ENCODE measurements around the gene CCDC188.

Gene CCDC188

DNA sequence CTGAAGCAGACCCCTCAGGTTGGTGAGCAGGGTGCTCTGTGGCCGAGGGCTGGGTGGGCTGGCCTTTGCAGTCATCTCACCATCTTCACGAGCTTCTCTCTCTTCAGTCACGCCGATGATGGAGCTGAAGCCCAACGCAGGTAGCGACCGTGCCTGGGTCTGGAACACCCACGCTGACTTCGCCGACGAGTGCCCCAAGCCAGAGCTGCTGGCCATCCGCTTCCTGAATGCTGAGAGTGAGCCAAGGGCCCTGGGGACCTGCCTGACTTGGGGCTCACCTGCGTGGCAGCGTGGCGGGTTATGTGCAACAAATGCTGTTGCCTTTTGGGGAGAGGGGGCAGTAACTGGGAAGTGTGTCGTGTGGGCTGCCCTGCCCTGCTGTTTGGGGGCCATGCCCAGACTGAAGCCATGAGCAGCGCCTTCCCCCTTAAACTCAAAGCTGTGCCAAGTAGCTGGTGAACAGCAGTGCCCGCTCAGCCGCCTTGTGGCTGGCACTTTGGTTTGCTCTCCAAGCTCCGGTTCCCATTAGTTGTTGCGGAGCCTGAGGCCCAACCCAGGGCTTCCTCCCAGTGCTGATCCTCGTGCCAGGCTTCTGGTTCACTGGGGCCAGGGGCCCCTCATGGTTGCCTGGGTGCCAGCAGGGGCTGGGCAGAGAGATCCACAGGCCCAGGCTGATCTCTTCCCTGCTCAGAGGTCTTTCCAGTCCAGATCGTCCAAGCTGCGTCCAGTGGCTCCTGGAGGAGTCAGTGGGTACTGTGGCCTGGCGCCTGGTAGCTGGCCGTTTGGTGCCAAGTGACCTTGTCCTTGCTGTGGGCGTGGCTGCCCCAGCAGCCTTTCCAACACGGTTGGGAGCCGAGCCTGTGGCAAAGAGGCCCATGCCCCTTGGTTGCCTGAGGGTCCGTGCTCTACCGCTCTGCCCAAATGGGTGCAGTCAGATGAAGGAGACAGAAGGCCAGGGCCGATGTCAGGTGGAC, 25.4 kb downstream of the CCDC188 start:
- no peak overlapping the region for H3K27ac ChIP-seq (ENCODE audit: insufficient read depth in 1 of 2, low read depth in 1 of 2, low read length in 2 of 2, poor library complexity in 1 of 2, severe bottlenecking in 2 of 2)
- ChIA-PET CTCF (interaction anchor here (0.7 kb wide), 1 partner anchor 7 kb away, joined by 3 read pairs; no protein-coding TSS in a partner anchor), POLR2A (no interaction called here)
- H3K36me3 ChIP-seq (ENCODE audit: control insufficient read depth in 4 of 4, insufficient read depth in 4 of 4, low read length in 3 of 4), result peaks cover 8 to 69% (median 50%) of the 10 kb centered on the region in 4 experiments
- DNase-seq, result no peak
- 95% methylated on average over 29 of the region's 32 CpGs for WGBS (ENCODE audit: insufficient coverage)
- no peak overlapping the region for H3K4me3 ChIP-seq (ENCODE audit: control insufficient read depth in 1 of 7, extremely low read depth in 1 of 7, insufficient read depth in 4 of 7, low read depth in 2 of 7, low read length in 6 of 7)
- no peaks in the 10 kb centered on the region for H3K27me3 ChIP-seq (replicated peaks in 2 of 5; ENCODE audit: control insufficient read depth in 4 of 5, insufficient read depth in 5 of 5, low read length in 4 of 5)
- H3K9me3 ChIP-seq (ENCODE audit: control extremely low read depth in 1 of 5, control insufficient read depth in 4 of 5, insufficient read depth in 2 of 5, low read depth in 1 of 5, low read length in 4 of 5), result no peaks in the 10 kb centered on the region
- H3K4me1 ChIP-seq (ENCODE audit: control extremely low read depth in 1 of 4, control insufficient read depth in 4 of 4, insufficient read depth in 4 of 4, low read length in 3 of 4), result peaks cover 0 to 8% (median 4%) of the 10 kb centered on the region in 4 experiments

DNA sequence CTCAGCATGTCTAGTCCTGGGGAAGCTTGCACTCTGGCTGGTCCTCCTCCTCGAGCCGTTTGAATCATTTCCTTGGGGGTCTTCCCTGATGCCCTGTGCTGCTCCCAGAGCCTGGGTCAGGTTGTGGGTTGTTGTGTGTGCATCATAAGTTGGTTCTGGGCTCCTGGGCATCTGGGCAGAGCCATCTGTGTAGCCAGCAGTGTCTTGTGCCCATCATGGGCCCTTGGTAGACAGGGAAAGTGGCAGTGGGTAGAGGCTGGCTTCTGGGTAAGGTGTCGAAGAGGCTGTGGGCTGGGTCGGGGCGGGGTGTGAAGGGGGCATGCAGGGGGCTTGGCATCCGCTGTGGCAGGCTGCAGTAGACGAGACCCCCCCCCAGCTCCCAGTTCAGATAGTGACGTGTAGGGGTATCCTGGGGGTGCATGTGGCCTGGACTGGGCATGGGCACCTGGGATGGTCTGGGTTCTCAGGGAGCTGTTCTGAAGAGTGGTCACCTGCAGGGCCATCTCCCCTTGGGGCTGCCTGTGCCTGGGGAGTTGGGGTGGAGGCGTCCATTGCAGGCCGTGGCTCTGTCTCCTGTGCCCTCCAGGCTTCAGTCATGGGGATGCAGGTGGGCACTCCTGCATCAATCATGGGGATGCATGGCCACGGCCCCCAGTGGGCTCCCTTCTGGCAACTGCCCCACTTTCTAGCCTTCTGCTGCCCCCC, 26.6 kb downstream of the CCDC188 start:
- H3K27me3 ChIP-seq (replicated peaks in 2 of 5; ENCODE audit: control insufficient read depth in 4 of 5, insufficient read depth in 5 of 5, low read length in 4 of 5), result no peaks in the 10 kb centered on the region
- H3K36me3 ChIP-seq (ENCODE audit: control insufficient read depth in 4 of 4, insufficient read depth in 4 of 4, low read length in 3 of 4), result peaks cover 12 to 81% (median 60%) of the 10 kb centered on the region in 4 experiments
- DNase-seq, result no peak
- peaks cover 0 to 4% (median 2%) of the 10 kb centered on the region in 4 experiments for H3K4me1 ChIP-seq (ENCODE audit: control extremely low read depth in 1 of 4, control insufficient read depth in 4 of 4, insufficient read depth in 4 of 4, low read length in 3 of 4)
- ChIA-PET POLR2A (no interaction called here), CTCF (interaction anchor here (1.0 kb wide), 1 partner anchor 23 kb away, joined by 3 read pairs; no protein-coding TSS in a partner anchor)
- no peaks in the 10 kb centered on the region for H3K9me3 ChIP-seq (ENCODE audit: control extremely low read depth in 1 of 5, control insufficient read depth in 4 of 5, insufficient read depth in 2 of 5, low read depth in 1 of 5, low read length in 4 of 5)
- no peak overlapping the region for H3K4me3 ChIP-seq (ENCODE audit: control insufficient read depth in 1 of 7, extremely low read depth in 1 of 7, insufficient read depth in 4 of 7, low read depth in 2 of 7, low read length in 6 of 7)
- WGBS (ENCODE audit: insufficient coverage), result 92% methylated on average over 5 of the region's 11 CpGs
- no peak overlapping the region for H3K27ac ChIP-seq (ENCODE audit: insufficient read depth in 1 of 2, low read depth in 1 of 2, low read length in 2 of 2, poor library complexity in 1 of 2, severe bottlenecking in 2 of 2)

DNA sequence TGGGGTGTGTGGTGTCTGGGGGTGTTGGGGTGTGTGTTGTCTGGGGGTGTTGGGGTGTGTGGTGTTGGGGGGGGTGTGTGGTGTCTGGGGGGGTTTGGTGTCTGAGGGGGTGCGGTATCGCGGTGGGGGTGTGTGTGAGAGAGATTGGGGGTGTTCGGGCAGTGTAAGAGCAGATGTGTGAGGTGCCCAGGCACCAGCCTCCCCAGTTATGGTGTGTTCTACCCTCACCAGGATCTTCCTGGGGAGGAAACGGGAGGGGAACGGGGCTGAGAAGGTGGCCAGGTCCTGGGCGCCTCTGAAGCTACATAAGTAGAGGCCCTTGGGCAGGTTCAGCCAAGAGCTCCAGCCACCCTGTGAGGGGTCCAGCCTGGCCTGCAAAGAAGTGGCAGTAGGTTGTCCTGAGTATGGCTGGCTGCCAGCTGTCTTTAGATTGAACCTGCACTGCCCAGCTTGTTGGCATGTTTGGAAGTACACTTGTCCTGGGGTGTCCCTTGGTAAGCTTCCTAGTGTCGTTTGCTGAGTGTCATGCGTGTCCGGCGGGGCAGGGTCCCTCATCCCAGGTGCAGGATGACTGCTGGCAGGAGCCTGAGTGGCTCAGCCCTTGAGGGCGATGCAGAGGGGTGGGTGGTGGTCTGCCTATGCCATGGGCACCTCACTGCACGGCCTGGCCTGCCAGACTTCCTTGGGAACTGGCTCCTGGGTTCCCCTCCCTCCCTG, 27.3 kb downstream of the CCDC188 start:
- Histone ChIP-seq H3K9me3 (ENCODE audit: control extremely low read depth in 1 of 5, control insufficient read depth in 4 of 5, insufficient read depth in 2 of 5, low read depth in 1 of 5, low read length in 4 of 5) (no peaks in the 10 kb centered on the region), H3K36me3 (ENCODE audit: control insufficient read depth in 4 of 4, insufficient read depth in 4 of 4, low read length in 3 of 4) (peaks cover 12 to 86% (median 60%) of the 10 kb centered on the region in 4 experiments), H3K4me1 (ENCODE audit: control extremely low read depth in 1 of 4, control insufficient read depth in 4 of 4, insufficient read depth in 4 of 4, low read length in 3 of 4) (peaks cover 5 to 10% (median 8%) of the 10 kb centered on the region in 4 experiments), H3K27me3 (replicated peaks in 2 of 5; ENCODE audit: control insufficient read depth in 4 of 5, insufficient read depth in 5 of 5, low read length in 4 of 5) (no peaks in the 10 kb centered on the region), H3K27ac (ENCODE audit: insufficient read depth in 1 of 2, low read depth in 1 of 2, low read length in 2 of 2, poor library complexity in 1 of 2, severe bottlenecking in 2 of 2) (no peak overlapping the region), H3K4me3 (ENCODE audit: control insufficient read depth in 1 of 7, extremely low read depth in 1 of 7, insufficient read depth in 4 of 7, low read depth in 2 of 7, low read length in 6 of 7) (no peak overlapping the region)
- POLR2A ChIA-PET, result no interaction called here
- 93% methylated on average over 10 of the region's 13 CpGs for WGBS (ENCODE audit: insufficient coverage)
- CTCF ChIA-PET, result interaction anchor here (1.0 kb wide), 1 partner anchor 22 kb away, joined by 3 read pairs; no protein-coding TSS in a partner anchor
- DNase-seq, result no peak

DNA sequence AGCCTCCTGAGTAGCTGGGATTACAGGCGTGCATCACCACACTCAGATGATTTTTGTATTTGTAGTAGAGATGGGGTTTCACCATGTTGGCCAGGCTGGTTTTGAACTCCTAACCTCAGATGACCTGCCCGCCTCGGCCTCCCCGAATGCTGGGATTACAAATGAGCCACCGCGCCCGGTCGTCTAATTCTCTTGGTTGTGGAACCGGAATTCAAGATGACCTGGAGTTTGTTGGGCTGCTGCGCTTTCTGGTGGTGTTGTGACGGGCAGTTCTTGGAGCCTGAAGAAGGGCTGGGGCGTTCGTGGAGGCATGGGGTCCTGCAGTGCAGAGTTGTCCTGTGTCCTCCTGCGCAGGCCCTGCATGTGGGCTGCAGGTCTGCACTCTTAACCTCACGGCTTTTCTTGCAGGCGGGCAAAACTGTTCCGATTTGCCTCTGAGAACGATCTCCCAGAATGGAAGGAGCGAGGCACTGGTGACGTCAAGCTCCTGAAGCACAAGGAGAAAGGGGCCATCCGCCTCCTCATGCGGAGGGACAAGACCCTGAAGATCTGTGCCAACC, 28.9 kb downstream of the CCDC188 start:
- Histone ChIP-seq H3K27me3 (replicated peaks in 2 of 5; ENCODE audit: control insufficient read depth in 4 of 5, insufficient read depth in 5 of 5, low read length in 4 of 5) (no peaks in the 10 kb centered on the region), H3K4me1 (ENCODE audit: control extremely low read depth in 1 of 4, control insufficient read depth in 4 of 4, insufficient read depth in 4 of 4, low read length in 3 of 4) (peaks cover 10 to 17% (median 15%) of the 10 kb centered on the region in 4 experiments), H3K9me3 (ENCODE audit: control extremely low read depth in 1 of 5, control insufficient read depth in 4 of 5, insufficient read depth in 2 of 5, low read depth in 1 of 5, low read length in 4 of 5) (no peaks in the 10 kb centered on the region), H3K36me3 (ENCODE audit: control insufficient read depth in 4 of 4, insufficient read depth in 4 of 4, low read length in 3 of 4) (peaks cover 9 to 74% (median 53%) of the 10 kb centered on the region in 4 experiments), H3K4me3 (ENCODE audit: control insufficient read depth in 1 of 7, extremely low read depth in 1 of 7, insufficient read depth in 4 of 7, low read depth in 2 of 7, low read length in 6 of 7) (no peak overlapping the region), H3K27ac (ENCODE audit: insufficient read depth in 1 of 2, low read depth in 1 of 2, low read length in 2 of 2, poor library complexity in 1 of 2, severe bottlenecking in 2 of 2) (no peak overlapping the region)
- 94% methylated on average over 21 of the region's 22 CpGs for WGBS (ENCODE audit: insufficient coverage)
- CTCF ChIA-PET, result no interaction called here
- POLR2A ChIA-PET, result no interaction called here
- DNase-seq, result no peak

DNA sequence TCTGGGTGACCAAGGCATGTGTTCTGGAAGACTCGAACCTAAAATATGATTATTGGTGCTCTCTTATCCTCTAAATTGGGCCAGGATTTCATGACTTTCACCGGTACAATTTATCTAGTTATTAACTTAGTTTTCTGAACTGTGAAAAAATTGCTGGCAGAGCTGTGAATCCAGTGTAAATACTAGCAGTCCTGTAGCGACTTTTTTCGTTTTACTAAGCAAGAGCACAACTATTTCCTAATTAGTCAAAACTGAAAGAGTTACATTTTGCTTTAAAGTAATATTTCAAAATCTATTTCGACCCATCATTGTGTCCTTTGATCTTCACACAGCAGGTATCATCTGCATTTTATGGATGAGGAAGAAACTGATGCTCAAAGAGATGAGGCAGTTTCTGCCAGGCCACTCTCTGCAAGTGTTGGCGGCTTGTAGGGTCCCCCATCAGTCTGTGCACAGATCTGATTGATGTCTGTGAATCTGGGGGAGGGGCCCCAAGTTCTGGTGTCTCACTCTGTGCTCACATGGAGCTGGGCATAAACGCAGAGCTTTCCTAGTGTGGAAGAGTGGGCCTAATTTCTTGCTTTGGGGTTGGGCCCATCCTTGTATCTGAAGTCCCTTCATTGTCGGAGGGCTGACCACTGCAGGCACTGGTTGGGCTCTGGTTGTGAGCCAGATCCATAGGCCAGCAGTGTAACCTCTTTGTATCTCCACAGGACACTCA, 32.4 kb downstream of the CCDC188 start:
- Histone ChIP-seq H3K27ac (ENCODE audit: insufficient read depth in 1 of 2, low read depth in 1 of 2, low read length in 2 of 2, poor library complexity in 1 of 2, severe bottlenecking in 2 of 2) (peak overlapping the region; percentile 50 to 93), H3K9me3 (ENCODE audit: control extremely low read depth in 1 of 5, control insufficient read depth in 4 of 5, insufficient read depth in 2 of 5, low read depth in 1 of 5, low read length in 4 of 5) (no peaks in the 10 kb centered on the region), H3K4me1 (ENCODE audit: control extremely low read depth in 1 of 4, control insufficient read depth in 4 of 4, insufficient read depth in 4 of 4, low read length in 3 of 4) (peaks cover 10 to 29% (median 27%) of the 10 kb centered on the region in 4 experiments), H3K36me3 (ENCODE audit: control insufficient read depth in 4 of 4, insufficient read depth in 4 of 4, low read length in 3 of 4) (peaks cover 4 to 64% (median 42%) of the 10 kb centered on the region in 4 experiments), H3K27me3 (replicated peaks in 2 of 5; ENCODE audit: control insufficient read depth in 4 of 5, insufficient read depth in 5 of 5, low read length in 4 of 5) (no peaks in the 10 kb centered on the region), H3K4me3 (ENCODE audit: control insufficient read depth in 1 of 7, extremely low read depth in 1 of 7, insufficient read depth in 4 of 7, low read depth in 2 of 7, low read length in 6 of 7) (peak overlapping the region in 6 of 7 experiments; percentile 63 to 98 (median 82))
- CTCF ChIA-PET, result interaction anchor here (0.9 to 1.8 kb wide), 3 partner anchors 8 to 12 kb away, joined by 3 to 5 read pairs (median 3); no protein-coding TSS in a partner anchor
- no peak for DNase-seq
- POLR2A ChIA-PET, result interaction anchor here (0.8 kb wide), 1 partner anchor 12 kb away, joined by 3 read pairs; no protein-coding TSS in a partner anchor
- WGBS (ENCODE audit: insufficient coverage), result 60% methylated on average over 4 of the region's 8 CpGs

Measured in common myeloid progenitor, CD34-positive (primary cell).